Left colon (tissue), 2 donors: ENCODE data around the gene PDE8A. TPM values are rescaled to one million over a fixed set of nuclear protein-coding genes. Genes with fewer than 3 reads are reported as not detected.
"Not testable (repeated sequence)": the region's sequence is repeated elsewhere in the genome, so short reads cannot be mapped to it uniquely, and the experiment has no call there.

ENCODE experiments used
- ATAC-seq: fragments of 200-7000 bp; cut with Tn5 transposase; one replicate; pipeline ENCODE4 v1.9.1; 2020; ENCODE audit warnings: mild to moderate bottlenecking, moderate library complexity
- DNase-seq, 2 donors: peaks; one replicate each; pipeline ENCODE4 v3.0.0-alpha.2; 2020
- intact Hi-C, 2 donors: fragments of 100-400 bp; cut with DNase I in 1 of 2; cut with micrococcal nuclease in 1 of 2; formaldehyde crosslinking; loops; one replicate each; pipeline versions ENCODE4 v1.11.2 to v1.14.0; 2022; cut with DNase I, micrococcal nuclease
- total RNA-seq, 2 donors: library from RNA; stranded (reverse); fragmentation: NEBNext Ultra II Directional; extraction: Animal tissue kit (Norgen Biotek cat#: 25700); gene quantifications; one replicate each; pipeline ENCODE4 v1.2.1, GENCODE V29; 2021
- donor health status: DM: no; HTN: no; CAD: no.
- donor health status: DM: yes; HTN: yes; CAD: no.

Gene PDE8A
- total RNA-seq, 2 donors from 2014 or later, result 93.7 to 99.8 TPM

GRCh38 chr15:84985158-84985557 lies 3.5 kb downstream of the PDE8A start:
- DNase-seq, result no peak
- no peak for ATAC-seq
- intact Hi-C loops, result no loop called here

GRCh38 chr15:84987351-84987750 lies 5.7 kb downstream of the PDE8A start:
- intact Hi-C loops, result not testable (repeated sequence)

GRCh38 chr15:84987949-84988624 lies 6.4 kb downstream of the PDE8A start:
- DNase-seq, result no peak
- no peak for ATAC-seq
- intact Hi-C loops, result no loop called here

More at GRCh38 chr15:84987351-84987750, 5.7 kb downstream of the PDE8A start:
- ATAC-seq, DNase-seq: not testable (repeated sequence)

- no peak for DNase-seq
- ATAC-seq, result no peak
- intact Hi-C loops, result no loop called here
Measured at GRCh38 chr15:84988909-84989644, 7.4 kb downstream of the PDE8A start.

GRCh38 chr15:84990507-84990906 lies 8.9 kb downstream of the PDE8A start:
- DNase-seq, result no peak
- intact Hi-C loops, result no loop called here
- ATAC-seq, result no peak

GRCh38 chr15:84991014-84991712 lies 9.5 kb downstream of the PDE8A start:
- ATAC-seq (no peak), DNase-seq (no peak)
- intact Hi-C loops, result no loop called here

GRCh38 chr15:84992157-84992944 lies 10.7 kb downstream of the PDE8A start:
- intact Hi-C loops, result no loop called here
- ATAC-seq (peak; percentile 88), DNase-seq (no peak)

- DNase-seq (no peak), ATAC-seq (no peak)
- intact Hi-C loops, result no loop called here
Measured at GRCh38 chr15:84996055-84996454, 14.4 kb downstream of the PDE8A start.

- DNase-seq, ATAC-seq, intact Hi-C loops: not testable (repeated sequence)
Measured at GRCh38 chr15:84996714-84997113, 15.1 kb downstream of the PDE8A start.

- ATAC-seq, DNase-seq, intact Hi-C loops: not testable (repeated sequence)
Measured at GRCh38 chr15:84997214-84997613, 15.6 kb downstream of the PDE8A start.

GRCh38 chr15:85000189-85000864 lies 18.7 kb downstream of the PDE8A start:
- no peak for DNase-seq
- intact Hi-C loops, result no loop called here
- ATAC-seq, result peak; percentile 41

GRCh38 chr15:85000937-85001336 lies 19.3 kb downstream of the PDE8A start:
- intact Hi-C loops, result no loop called here
- ATAC-seq, result peak; percentile 77
- DNase-seq, result no peak

- no peak for DNase-seq
- ATAC-seq, result no peak
- intact Hi-C loops, result no loop called here
Measured at GRCh38 chr15:85002517-85002916, 20.9 kb downstream of the PDE8A start.

GRCh38 chr15:85003593-85004312 lies 22.1 kb downstream of the PDE8A start:
- intact Hi-C loops, result no loop called here
- ATAC-seq (no peak), DNase-seq (no peak)

GRCh38 chr15:85004550-85004949 lies 22.9 kb downstream of the PDE8A start:
- ATAC-seq (no peak), DNase-seq (no peak)
- intact Hi-C loops, result no loop called here

GRCh38 chr15:85005319-85005718 lies 23.7 kb downstream of the PDE8A start:
- intact Hi-C loops, result no loop called here
- DNase-seq, result no peak
- no peak for ATAC-seq

GRCh38 chr15:85005746-85006145 lies 24.1 kb downstream of the PDE8A start:
- ATAC-seq, result no peak
- DNase-seq, result no peak
- intact Hi-C loops, result no loop called here

GRCh38 chr15:85006201-85006600 lies 24.5 kb downstream of the PDE8A start:
- ATAC-seq, result peak; percentile 18
- intact Hi-C loops, result no loop called here

More at GRCh38 chr15:85006201-85006600, 24.5 kb downstream of the PDE8A start:
- DNase-seq, result no peak
